Activated T-helper 1 cell treated with anti-CD3 and anti-CD28 coated beads, Interleukin-2, amount 50 U/mL, for 16 hours (primary cell): ENCODE measurements around the gene NRXN3.

Experiments used
- DNase-seq, 2 donors: peaks; one replicate each; pipeline ENCODE4 v3.0.0-alpha.2; 2020; ENCODE audit warnings: low read depth in 1 of 2, low spot score in 1 of 2

NRXN3 gene

GRCh38 chr14:78788467-78789360 lies 618.5 kb downstream of the NRXN3 start:
- DNase-seq: no peak

GRCh38 chr14:78790271-78790670 lies 620.1 kb downstream of the NRXN3 start:
- DNase-seq: no peak

GRCh38 chr14:78798757-78799156 lies 628.6 kb downstream of the NRXN3 start:
- no peak for DNase-seq

GRCh38 chr14:78805570-78805969 lies 635.4 kb downstream of the NRXN3 start:
- DNase-seq: no peak

GRCh38 chr14:78823035-78823434 lies 652.9 kb downstream of the NRXN3 start:
- DNase-seq: no peak

GRCh38 chr14:78823516-78823915 lies 653.3 kb downstream of the NRXN3 start:
- DNase-seq: no peak

GRCh38 chr14:78829274-78829673 lies 659.1 kb downstream of the NRXN3 start:
- DNase-seq: no peak

GRCh38 chr14:78834766-78835451 lies 664.7 kb downstream of the NRXN3 start:
- no peak for DNase-seq

GRCh38 chr14:78835909-78836308 lies 665.7 kb downstream of the NRXN3 start:
- DNase-seq: no peak

- no peak for DNase-seq
These were observed 666.6 kb downstream of the NRXN3 start for GRCh38 chr14:78836777-78837176.

GRCh38 chr14:78838959-78839358 lies 668.8 kb downstream of the NRXN3 start:
- no peak for DNase-seq

- no peak for DNase-seq
These were observed 670.7 kb downstream of the NRXN3 start for GRCh38 chr14:78840898-78841297.

GRCh38 chr14:78847801-78848200 lies 677.6 kb downstream of the NRXN3 start:
- no peak for DNase-seq

GRCh38 chr14:78848234-78848820 lies 678.2 kb downstream of the NRXN3 start:
- no peak for DNase-seq

- DNase-seq: no peak
These were observed 679.8 kb downstream of the NRXN3 start for GRCh38 chr14:78849952-78850351.

GRCh38 chr14:78851189-78851588 lies 681.0 kb downstream of the NRXN3 start:
- DNase-seq: no peak

- DNase-seq: no peak
These were observed 681.9 kb downstream of the NRXN3 start for GRCh38 chr14:78852040-78852439.

GRCh38 chr14:78857974-78858373 lies 687.8 kb downstream of the NRXN3 start:
- DNase-seq: no peak

- no peak for DNase-seq
These were observed 693.0 kb downstream of the NRXN3 start for GRCh38 chr14:78863143-78863542.

GRCh38 chr14:78872837-78873236 lies 702.7 kb downstream of the NRXN3 start:
- DNase-seq: no peak

GRCh38 chr14:78873581-78873980 lies 703.4 kb downstream of the NRXN3 start:
- no peak for DNase-seq

- DNase-seq: no peak
These were observed 704.9 kb downstream of the NRXN3 start for GRCh38 chr14:78875049-78875448.
